C4-2B (cell line): ENCODE results near the gene FCHO1.
A peak's percentile ranks its signal among the peaks of the same experiment; 100 is the strongest.

Experiments used
- H3K27ac ChIP-seq: fragments of 450-650 bp; 2 replicates; pipeline ENCODE4 v1.5.1; 2017
- ZFX ChIP-seq: fragments of 450-650 bp; IDR thresholded peaks from 2 replicates; pipeline ENCODE4 v1.6.1; 2017
- TF ChIP-seq, protein P1 (sequence below): fragments of 450-650 bp; conservative IDR thresholded peaks from 2 replicates; pipeline ENCODE4 v1.5.1; 2017; ENCODE audit warnings: mild to moderate bottlenecking

FCHO1 gene, protein sequence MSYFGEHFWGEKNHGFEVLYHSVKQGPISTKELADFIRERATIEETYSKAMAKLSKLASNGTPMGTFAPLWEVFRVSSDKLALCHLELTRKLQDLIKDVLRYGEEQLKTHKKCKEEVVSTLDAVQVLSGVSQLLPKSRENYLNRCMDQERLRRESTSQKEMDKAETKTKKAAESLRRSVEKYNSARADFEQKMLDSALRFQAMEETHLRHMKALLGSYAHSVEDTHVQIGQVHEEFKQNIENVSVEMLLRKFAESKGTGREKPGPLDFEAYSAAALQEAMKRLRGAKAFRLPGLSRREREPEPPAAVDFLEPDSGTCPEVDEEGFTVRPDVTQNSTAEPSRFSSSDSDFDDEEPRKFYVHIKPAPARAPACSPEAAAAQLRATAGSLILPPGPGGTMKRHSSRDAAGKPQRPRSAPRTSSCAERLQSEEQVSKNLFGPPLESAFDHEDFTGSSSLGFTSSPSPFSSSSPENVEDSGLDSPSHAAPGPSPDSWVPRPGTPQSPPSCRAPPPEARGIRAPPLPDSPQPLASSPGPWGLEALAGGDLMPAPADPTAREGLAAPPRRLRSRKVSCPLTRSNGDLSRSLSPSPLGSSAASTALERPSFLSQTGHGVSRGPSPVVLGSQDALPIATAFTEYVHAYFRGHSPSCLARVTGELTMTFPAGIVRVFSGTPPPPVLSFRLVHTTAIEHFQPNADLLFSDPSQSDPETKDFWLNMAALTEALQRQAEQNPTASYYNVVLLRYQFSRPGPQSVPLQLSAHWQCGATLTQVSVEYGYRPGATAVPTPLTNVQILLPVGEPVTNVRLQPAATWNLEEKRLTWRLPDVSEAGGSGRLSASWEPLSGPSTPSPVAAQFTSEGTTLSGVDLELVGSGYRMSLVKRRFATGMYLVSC

DNA sequence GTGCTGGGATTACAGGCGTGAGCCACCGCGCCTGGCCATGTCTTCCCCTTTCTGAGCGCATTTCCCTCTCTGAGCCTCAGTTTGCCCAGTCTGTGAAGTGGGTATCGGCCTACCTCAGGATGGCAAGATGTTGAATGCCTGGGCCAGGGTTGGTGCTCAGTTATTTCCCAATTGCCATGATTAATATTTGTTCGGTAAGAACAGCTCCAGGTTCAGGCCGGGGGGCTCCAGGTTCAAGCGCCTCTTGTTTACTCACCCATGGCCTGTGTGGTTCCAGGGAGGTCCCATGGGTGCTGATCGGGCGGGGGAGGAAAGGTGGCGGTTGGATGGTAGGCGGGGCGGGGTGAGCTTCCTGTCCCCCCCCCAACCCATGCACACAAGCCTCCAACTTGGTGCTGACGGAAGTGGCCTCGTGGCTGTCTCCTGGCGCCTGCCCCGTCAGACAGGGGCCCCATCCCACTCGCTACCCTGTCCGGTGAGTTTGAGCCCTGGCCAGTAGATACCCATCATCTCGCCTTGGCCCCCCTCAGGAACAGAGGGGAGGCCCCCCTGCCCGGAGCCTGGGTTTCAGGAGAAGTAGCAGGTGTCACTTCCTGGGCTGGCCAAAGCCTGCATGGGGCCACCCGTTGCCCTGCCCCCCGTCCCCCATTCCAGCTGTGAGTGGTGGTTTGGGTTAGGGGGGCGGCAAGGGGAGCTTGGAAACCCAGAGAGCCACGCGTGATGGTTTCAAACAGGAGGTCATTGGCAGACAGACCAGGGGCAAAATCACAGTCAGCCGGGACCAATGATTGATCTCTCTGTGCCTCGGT is at the start of gene FCHO1:
TSS of gene FCHO1 (plus strand) at position 375 of the 809 bp plus-strand sequence. CDS start 3,688 bp downstream, outside the sequence.
- no peak within 1 kb of the TSS for H3K27ac ChIP-seq
- TF ChIP-seq, protein P1, sequence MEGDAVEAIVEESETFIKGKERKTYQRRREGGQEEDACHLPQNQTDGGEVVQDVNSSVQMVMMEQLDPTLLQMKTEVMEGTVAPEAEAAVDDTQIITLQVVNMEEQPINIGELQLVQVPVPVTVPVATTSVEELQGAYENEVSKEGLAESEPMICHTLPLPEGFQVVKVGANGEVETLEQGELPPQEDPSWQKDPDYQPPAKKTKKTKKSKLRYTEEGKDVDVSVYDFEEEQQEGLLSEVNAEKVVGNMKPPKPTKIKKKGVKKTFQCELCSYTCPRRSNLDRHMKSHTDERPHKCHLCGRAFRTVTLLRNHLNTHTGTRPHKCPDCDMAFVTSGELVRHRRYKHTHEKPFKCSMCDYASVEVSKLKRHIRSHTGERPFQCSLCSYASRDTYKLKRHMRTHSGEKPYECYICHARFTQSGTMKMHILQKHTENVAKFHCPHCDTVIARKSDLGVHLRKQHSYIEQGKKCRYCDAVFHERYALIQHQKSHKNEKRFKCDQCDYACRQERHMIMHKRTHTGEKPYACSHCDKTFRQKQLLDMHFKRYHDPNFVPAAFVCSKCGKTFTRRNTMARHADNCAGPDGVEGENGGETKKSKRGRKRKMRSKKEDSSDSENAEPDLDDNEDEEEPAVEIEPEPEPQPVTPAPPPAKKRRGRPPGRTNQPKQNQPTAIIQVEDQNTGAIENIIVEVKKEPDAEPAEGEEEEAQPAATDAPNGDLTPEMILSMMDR, result no peak
- TF ChIP-seq ZFX, result no peak

DNA sequence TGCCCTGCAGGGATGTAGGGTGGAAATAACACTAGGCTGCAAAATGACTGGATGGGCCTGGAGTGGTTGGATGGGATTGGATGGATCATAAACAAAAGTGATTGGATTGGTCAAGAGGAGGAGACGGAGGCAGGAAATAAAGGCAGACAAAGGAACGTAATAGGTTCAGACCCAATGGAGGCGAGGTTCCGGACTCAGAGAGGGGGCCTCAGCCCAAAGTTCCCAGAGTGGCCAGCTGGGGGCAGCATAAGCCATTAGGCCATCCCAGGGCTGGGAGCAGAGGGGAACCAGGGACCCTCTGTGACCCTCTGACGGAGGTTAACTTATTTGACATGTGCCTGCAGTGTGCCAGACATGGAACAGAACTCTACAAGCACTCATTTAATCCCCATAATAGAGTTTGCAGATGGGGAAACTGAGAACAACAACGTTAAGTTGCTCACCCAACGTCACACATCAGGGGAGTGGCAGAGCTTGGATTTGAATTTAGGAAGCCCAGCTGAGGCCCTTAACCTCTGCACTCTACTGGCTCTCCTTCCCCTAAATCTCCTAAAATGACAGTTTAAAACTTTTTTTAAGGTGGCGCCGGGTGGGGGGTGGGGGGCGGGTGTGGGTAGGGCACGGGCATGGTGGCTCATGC is 47.3 kb upstream of the FCHO1 start:
- no peak overlapping the region for H3K27ac ChIP-seq
- TF ChIP-seq, protein P1, result no peak; the same call in 1 of the 2 replicates
- no peak for TF ChIP-seq ZFX

DNA sequence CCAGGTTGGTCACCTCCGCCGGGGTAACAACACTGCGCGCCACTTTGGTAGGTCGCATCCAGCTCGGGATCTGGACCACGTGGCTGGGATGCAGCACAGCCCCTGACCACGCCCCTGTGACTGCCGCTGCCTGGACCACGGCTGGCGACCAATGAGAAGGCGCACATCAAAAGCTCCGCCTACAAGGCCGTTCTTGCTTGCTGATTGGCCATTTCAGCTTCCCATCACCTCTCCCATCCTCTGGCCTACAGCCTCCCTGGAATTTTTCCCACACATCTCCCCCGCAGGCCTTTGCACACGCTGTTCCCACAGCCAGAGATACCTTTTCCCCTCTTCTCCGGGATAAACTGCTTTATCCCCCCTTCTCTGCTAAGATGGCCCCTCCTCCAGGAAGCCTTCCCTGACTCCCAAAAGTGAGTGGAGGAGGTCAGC is 44.5 kb upstream of the FCHO1 start:
- no peak overlapping the region for H3K27ac ChIP-seq
- TF ChIP-seq ZFX, result no peak
- TF ChIP-seq, protein P1, result no peak

DNA sequence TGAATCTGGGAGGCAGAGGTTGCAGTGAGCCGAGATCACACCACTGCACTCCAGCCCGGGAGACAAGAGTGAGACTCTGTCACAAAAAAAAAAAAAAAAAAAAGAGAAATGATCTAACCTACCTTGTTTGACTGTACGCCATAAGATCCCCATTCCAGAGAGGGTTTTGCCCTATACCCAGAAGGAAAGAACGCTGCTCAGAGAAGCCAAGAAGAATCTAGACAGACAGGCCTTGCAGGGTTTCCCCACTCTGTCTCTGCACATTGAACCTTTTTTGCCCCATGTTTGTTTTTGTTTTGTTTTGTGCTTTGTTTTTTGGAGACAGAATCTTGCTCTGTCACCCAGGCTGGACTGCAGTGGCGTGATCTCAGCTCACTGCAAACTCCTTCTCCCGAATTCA is 39.4 kb upstream of the FCHO1 start:
- TF ChIP-seq, protein P1, result no peak
- no peak for TF ChIP-seq ZFX
- no peak overlapping the region for H3K27ac ChIP-seq

DNA sequence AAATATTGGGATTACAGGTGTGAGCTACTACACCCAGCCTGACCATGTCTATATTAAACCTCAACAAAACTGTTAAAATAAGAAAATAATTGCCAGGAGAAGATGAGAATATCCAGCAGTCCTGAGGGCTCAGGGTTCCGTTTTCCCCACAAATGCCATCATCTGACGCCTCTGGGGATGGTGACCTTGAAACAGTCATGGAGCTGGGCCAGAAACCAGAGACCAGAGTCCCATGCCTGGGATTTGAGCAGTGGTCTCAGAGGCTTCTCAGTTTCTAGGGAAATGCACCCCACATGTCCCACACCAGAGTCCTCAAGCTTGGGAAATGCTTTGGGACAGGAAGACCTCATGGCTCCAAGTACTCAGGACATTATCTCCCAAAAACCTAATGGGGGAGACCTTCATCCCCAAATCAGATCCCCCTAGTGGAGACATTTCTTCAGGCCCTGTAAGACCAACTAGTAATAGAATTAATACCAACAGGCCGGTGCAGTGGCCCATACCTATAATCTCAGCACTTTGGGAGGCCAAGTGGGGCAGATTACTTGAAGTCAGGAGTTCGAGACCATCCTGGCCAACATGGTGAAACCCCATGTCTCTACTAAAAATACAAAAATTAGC is 34.9 kb upstream of the FCHO1 start:
- TF ChIP-seq ZFX, result no peak
- H3K27ac ChIP-seq, result no peak overlapping the region

DNA sequence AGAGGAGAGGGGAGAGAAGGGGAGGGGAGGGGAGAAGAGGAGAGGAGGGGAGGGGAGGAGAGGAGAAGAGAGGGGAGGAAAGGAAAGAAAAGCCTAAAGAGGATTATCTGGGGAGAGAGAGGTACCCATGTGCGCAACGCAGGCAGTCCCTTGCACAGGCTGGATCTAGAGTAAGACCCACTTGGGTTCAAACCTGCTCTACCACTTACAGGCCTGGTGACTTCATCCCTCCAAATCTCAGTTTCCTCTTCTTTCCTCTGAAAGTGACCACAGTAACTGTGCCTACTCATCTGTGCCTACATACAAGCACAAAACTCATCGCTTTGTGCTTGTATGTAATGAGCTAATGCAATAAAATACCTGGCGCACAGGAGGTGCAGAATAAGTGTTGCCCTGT is 32.7 kb upstream of the FCHO1 start:
- TF ChIP-seq ZFX, result no peak
- TF ChIP-seq, protein P1, result no peak
- H3K27ac ChIP-seq, result peak overlapping the region; percentile 78
